AG04449 (cell line): Measurements from ENCODE around the gene GRK7.
A peak's percentile ranks its signal among the peaks of the same experiment; 100 is the strongest.

Experiments
- CTCF ChIA-PET: fragments of 350-600 bp; formaldehyde crosslinking; extraction: SDS; loops from one replicate; lab custom pipeline; 2021; ENCODE audit warnings: antibody characterized with exemption; lab: Yijun Ruan, JAX
- POLR2A ChIA-PET: fragments of 400-600, 350-600 bp; formaldehyde crosslinking; extraction: SDS; loops from one replicate; lab custom pipeline; 2020; ENCODE audit warnings: antibody characterized with exemption, inconsistent platforms; lab: Yijun Ruan, JAX
- DNase-seq: peaks from one replicate; pipeline ENCODE4 v3.0.0-alpha.2; 2010; ENCODE audit warnings: low read depth, low spot score
- H3K4me3 ChIP-seq: 2 replicates; pipeline ENCODE4 v1.5.1; 2011; ENCODE audit warnings: low read depth, mild to moderate bottlenecking, control low read depth, low read length
- TF ChIP-seq, protein P1 (sequence below): IDR thresholded peaks from one replicate; pipeline ENCODE4 v1.5.1; 2011; ENCODE audit warnings: mild to moderate bottlenecking, moderate library complexity, low read length, control low read depth, inconsistent platforms; ENCODE audit not compliant: insufficient read depth; ENCODE audit errors: missing control alignments

Gene GRK7

DNA sequence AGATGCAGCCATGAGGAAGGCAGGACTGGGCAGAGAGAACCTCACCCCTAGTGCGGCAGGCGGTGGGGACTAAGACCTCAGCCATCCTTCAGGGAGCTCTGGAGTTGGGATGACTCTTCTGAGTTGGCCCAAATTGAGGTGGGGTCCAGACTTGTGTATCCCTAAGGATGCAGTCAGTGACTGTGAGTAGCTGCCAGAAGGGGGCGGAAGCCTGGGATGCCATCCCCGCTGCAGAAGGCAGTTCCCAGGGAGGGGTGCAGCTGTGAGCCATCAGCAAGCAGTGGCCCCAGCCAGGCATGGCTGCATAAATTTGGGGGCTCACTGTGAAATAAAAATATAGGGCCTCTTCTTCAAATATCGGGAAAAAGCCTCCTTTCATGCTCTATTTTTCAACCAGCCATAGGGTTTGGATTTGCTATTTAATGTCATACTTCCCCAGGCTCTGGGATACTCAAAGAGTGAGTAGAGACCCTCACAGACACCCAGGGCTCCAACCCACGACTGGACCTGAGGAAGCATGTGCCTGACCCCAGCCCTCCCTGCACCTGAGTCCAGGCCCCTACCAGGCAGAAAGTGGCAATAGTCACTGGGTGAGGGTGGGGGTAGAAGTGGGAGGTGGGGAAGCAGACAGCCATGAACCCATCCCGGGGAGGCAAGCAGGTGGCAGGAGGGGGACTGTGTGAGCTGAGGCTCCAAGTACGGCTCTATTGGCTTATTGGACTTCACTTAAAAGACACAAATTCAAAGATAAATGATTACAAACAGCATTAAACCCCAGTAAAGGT, 30.5 kb downstream of the GRK7 start:
- ChIA-PET POLR2A (no interaction called here), CTCF (no interaction called here)
- no peak for DNase-seq
- TF ChIP-seq, protein P1, sequence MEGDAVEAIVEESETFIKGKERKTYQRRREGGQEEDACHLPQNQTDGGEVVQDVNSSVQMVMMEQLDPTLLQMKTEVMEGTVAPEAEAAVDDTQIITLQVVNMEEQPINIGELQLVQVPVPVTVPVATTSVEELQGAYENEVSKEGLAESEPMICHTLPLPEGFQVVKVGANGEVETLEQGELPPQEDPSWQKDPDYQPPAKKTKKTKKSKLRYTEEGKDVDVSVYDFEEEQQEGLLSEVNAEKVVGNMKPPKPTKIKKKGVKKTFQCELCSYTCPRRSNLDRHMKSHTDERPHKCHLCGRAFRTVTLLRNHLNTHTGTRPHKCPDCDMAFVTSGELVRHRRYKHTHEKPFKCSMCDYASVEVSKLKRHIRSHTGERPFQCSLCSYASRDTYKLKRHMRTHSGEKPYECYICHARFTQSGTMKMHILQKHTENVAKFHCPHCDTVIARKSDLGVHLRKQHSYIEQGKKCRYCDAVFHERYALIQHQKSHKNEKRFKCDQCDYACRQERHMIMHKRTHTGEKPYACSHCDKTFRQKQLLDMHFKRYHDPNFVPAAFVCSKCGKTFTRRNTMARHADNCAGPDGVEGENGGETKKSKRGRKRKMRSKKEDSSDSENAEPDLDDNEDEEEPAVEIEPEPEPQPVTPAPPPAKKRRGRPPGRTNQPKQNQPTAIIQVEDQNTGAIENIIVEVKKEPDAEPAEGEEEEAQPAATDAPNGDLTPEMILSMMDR = no peak
- H3K4me3 ChIP-seq = no peak overlapping the region

GRCh38 chr3:141795276-141795675, 32.1 kb downstream of the GRK7 start:
- ChIA-PET CTCF (interaction anchor here (1.8 kb wide), 1 partner anchor 118 kb away, joined by 5 read pairs; no protein-coding TSS in a partner anchor), POLR2A (no interaction called here)
- no peak for DNase-seq
- no peak overlapping the region for H3K4me3 ChIP-seq
- TF ChIP-seq, protein P1 = no peak

DNA sequence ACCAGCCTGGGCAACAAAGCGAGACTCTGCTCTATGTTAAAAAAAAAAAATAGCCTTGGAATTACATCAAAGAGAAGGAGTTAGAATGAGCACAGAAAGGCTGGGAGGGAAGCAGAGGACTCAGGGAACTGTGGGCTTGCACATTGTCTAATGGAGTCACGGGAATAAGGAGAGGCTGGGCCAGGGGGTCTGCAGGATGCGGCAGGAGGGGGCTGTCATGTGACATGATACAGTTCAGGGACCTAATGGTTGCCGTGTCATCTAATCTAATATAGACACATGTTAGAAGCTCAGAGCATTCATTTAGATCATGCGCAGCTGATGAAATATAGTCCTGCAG, 32.5 kb downstream of the GRK7 start:
- no peak overlapping the region for H3K4me3 ChIP-seq
- TF ChIP-seq, protein P1 = no peak
- POLR2A ChIA-PET = no interaction called here
- DNase-seq = no peak
- CTCF ChIA-PET = interaction anchor here (1.8 kb wide), 1 partner anchor 117 kb away, joined by 5 read pairs; no protein-coding TSS in a partner anchor

GRCh38 chr3:141796081-141796888, 33.1 kb downstream of the GRK7 start:
- H3K4me3 ChIP-seq = no peak overlapping the region
- CTCF ChIA-PET = interaction anchor here (0.9 to 1.8 kb wide), 5 partner anchors 8 to 117 kb away, joined by 3 to 5 read pairs (median 4); no protein-coding TSS in a partner anchor
- DNase-seq = peak; percentile 31
- POLR2A ChIA-PET = no interaction called here
- TF ChIP-seq, protein P1 = no peak

- H3K4me3 ChIP-seq = peak overlapping the region; percentile 42
- no peak for DNase-seq
- TF ChIP-seq, protein P1 = no peak
- CTCF ChIA-PET = interaction anchor here (0.9 to 1.6 kb wide), 4 partner anchors 9 to 78 kb away, joined by 3 to 4 read pairs (median 4); no protein-coding TSS in a partner anchor
- POLR2A ChIA-PET = no interaction called here
These were observed 33.9 kb downstream of the GRK7 start for GRCh38 chr3:141796889-141797781.
